GM19193 (cell line): ENCODE results near the gene ZMYND15.

Experiments used
- POLR2A ChIP-seq: IDR thresholded peaks from 4 replicates; pipeline ENCODE4 v1.6.1; 2011; ENCODE audit not compliant: insufficient read depth, insufficient read length; ENCODE audit errors: extremely low read depth

The ZMYND15 gene

GRCh38 chr17:4759776-4760236, 20.2 kb downstream of the ZMYND15 start:
- TF ChIP-seq POLR2A: no peak

- no peak for TF ChIP-seq POLR2A
Measured at GRCh38 chr17:4764595-4764994, 25.0 kb downstream of the ZMYND15 start.

- no peak for TF ChIP-seq POLR2A
Measured at GRCh38 chr17:4766201-4766600, 26.6 kb downstream of the ZMYND15 start.

- no peak for TF ChIP-seq POLR2A
Measured at GRCh38 chr17:4766723-4767122, 27.1 kb downstream of the ZMYND15 start.

- TF ChIP-seq POLR2A: no peak
Measured at GRCh38 chr17:4768298-4768697, 28.7 kb downstream of the ZMYND15 start.

GRCh38 chr17:4769628-4770027, 30.0 kb downstream of the ZMYND15 start:
- no peak for TF ChIP-seq POLR2A

GRCh38 chr17:4771519-4772234, 32.0 kb downstream of the ZMYND15 start, which contains the start of gene TM4SF5:
TSS of gene TM4SF5 (plus strand) at chr17:4771886. CDS start at chr17:4771923, 37 bp downstream.
- TF ChIP-seq POLR2A: no peak

GRCh38 chr17:4772235-4772613, 32.6 kb downstream of the ZMYND15 start:
- no peak for TF ChIP-seq POLR2A

- TF ChIP-seq POLR2A: no peak
Measured at GRCh38 chr17:4777969-4778760, 38.5 kb downstream of the ZMYND15 start.

GRCh38 chr17:4780325-4780955, 40.8 kb downstream of the ZMYND15 start:
- TF ChIP-seq POLR2A: no peak

- no peak for TF ChIP-seq POLR2A
Measured at GRCh38 chr17:4782652-4783051, 43.0 kb downstream of the ZMYND15 start.

- no peak for TF ChIP-seq POLR2A
Measured at GRCh38 chr17:4785311-4786105, 45.9 kb downstream of the ZMYND15 start.

GRCh38 chr17:4786106-4786511, 46.5 kb downstream of the ZMYND15 start, which contains the start of gene VMO1:
TSS of gene VMO1 (minus strand) at chr17:4786364. CDS start at chr17:4786352, 12 bp downstream.
- TF ChIP-seq POLR2A: no peak

- TF ChIP-seq POLR2A: no peak
Measured at GRCh38 chr17:4786516-4786915, 46.9 kb downstream of the ZMYND15 start.
